H1 (cell line): ENCODE data around the gene UGT2A2. TPM values are rescaled to one million over a fixed set of nuclear protein-coding genes. Genes with fewer than 3 reads are reported as not detected.
A peak's percentile ranks its signal among the peaks of the same experiment; 100 is the strongest.

Experiments used
- CTCF ChIA-PET: fragments of 300-600 bp; sonication (Branson Sonifier 250); formaldehyde crosslinking; loops from one replicate; lab custom pipeline; 2021; ENCODE audit not compliant: partially characterized antibody; lab: Charles Lee
- POLR2A ChIA-PET: fragments of 300-600 bp; sonication (Branson Sonifier 250); formaldehyde crosslinking; loops from one replicate; lab custom pipeline; 2021; ENCODE audit warnings: inconsistent platforms; ENCODE audit not compliant: partially characterized antibody; lab: Charles Lee
- DNase-seq, 2 experiments: peaks; one replicate each; pipeline versions ENCODE4 v3.0.0 to v3.0.0-alpha.2; 2010 to 2022; ENCODE audit warnings: low spot score in 2 of 2, low read depth in 1 of 2, mixed read lengths in 1 of 2
- FAIRE-seq: peaks from 2 replicates; lab custom pipeline; 2011; peaks lifted over from hg19 to GRCh38; lab: Jason Lieb, UNC
- H2AFZ ChIP-seq: 2 replicates; pipeline ENCODE4 v1.8.1; 2012; ENCODE audit warnings: low read length, inconsistent platforms
- H2AK5ac ChIP-seq: 2 replicates; pipeline ENCODE4 v1.6.1; 2013; ENCODE audit warnings: low read depth, low read length
- H2BK120ac ChIP-seq: replicated peaks from 2 replicates; pipeline ENCODE3; 2013; ENCODE audit warnings: low read depth, low read length, inconsistent platforms
- H2BK12ac ChIP-seq: 2 replicates; pipeline ENCODE4 v1.6.1; 2013; ENCODE audit warnings: low read depth, low read length
- H2BK15ac ChIP-seq: 2 replicates; pipeline ENCODE4 v1.6.1; 2013; ENCODE audit warnings: low read length
- H2BK20ac ChIP-seq: 2 replicates; pipeline ENCODE4 v1.6.1; 2013; ENCODE audit warnings: low read length
- H2BK5ac ChIP-seq: 2 replicates; pipeline ENCODE4 v1.6.1; 2013; ENCODE audit warnings: low read depth, low read length
- H3K14ac ChIP-seq: 2 replicates; pipeline ENCODE4 v1.6.1; 2013; ENCODE audit warnings: inconsistent platforms; ENCODE audit not compliant: insufficient read length
- H3K18ac ChIP-seq: 2 replicates; pipeline ENCODE4 v1.6.1; 2013; ENCODE audit warnings: low read length; ENCODE audit errors: extremely low read depth
- H3K23ac ChIP-seq: 2 replicates; pipeline ENCODE4 v1.6.1; 2013; ENCODE audit warnings: inconsistent platforms; ENCODE audit not compliant: insufficient read length
- H3K23me2 ChIP-seq: 2 replicates; pipeline ENCODE4 v1.6.1; 2013; ENCODE audit warnings: low read depth, low read length
- H3K27ac ChIP-seq: 2 replicates; pipeline ENCODE4 v1.6.1; 2011; ENCODE audit warnings: low read depth, low read length, inconsistent platforms
- H3K27me3 ChIP-seq, 4 experiments: replicated peaks in 1 of 4; 1 replicate in 1 of 4; 2 replicates in 3 of 4; pipeline versions ENCODE4 v1.6.1 to v1.8.1; 2011 to 2013; ENCODE audit warnings: low read length in 3 of 4, mild to moderate bottlenecking in 3 of 4, inconsistent platforms in 2 of 4, mixed read lengths in 2 of 4, moderate library complexity in 1 of 4; ENCODE audit not compliant: control insufficient read depth in 3 of 4, insufficient read depth in 3 of 4; ENCODE audit errors: extremely low read depth in 1 of 4
- H3K36me3 ChIP-seq, 4 experiments: 2 replicates each; pipeline versions ENCODE4 v1.6.1 to v1.8.1; 2011 to 2013; ENCODE audit warnings: mild to moderate bottlenecking in 4 of 4, low read length in 3 of 4, moderate library complexity in 2 of 4, control low read depth in 1 of 4, inconsistent platforms in 1 of 4; ENCODE audit not compliant: insufficient read depth in 4 of 4, control insufficient read depth in 2 of 4
- H3K4ac ChIP-seq: replicated peaks from 2 replicates; pipeline ENCODE3; 2013; ENCODE audit warnings: low read length, low read depth, mixed read lengths, inconsistent platforms; ENCODE audit not compliant: insufficient read length
- H3K4me1 ChIP-seq, 4 experiments: replicated peaks in 1 of 4; 1 replicate in 1 of 4; 2 replicates in 3 of 4; pipeline versions ENCODE4 v1.6.1 to v1.8.1; 2011 to 2013; ENCODE audit warnings: low read length in 3 of 4, inconsistent platforms in 2 of 4, mixed read lengths in 1 of 4; ENCODE audit not compliant: insufficient read depth in 4 of 4, control insufficient read depth in 3 of 4
- H3K4me2 ChIP-seq, 2 experiments: 2 replicates each; pipeline versions ENCODE4 v1.6.1 to v1.8.1; 2011 to 2013; ENCODE audit warnings: low read depth in 2 of 2, low read length in 2 of 2, control low read depth in 1 of 2, inconsistent platforms in 1 of 2, mild to moderate bottlenecking in 1 of 2; ENCODE audit not compliant: insufficient read depth in 1 of 2
- H3K4me3 ChIP-seq, 4 experiments: fragments of 200-600, 300-600 bp in 1 of 4; sonication (generic), shearing (Covaris generic), sonication (Bioruptor Twin) in 1 of 4; 2 replicates each; pipeline versions ENCODE4 v1.5.1 to v1.8.1; 2011 to 2016; ENCODE audit warnings: low read length in 4 of 4, low read depth in 3 of 4, control low read depth in 2 of 4, inconsistent platforms in 2 of 4, mild to moderate bottlenecking in 2 of 4, mixed read lengths in 1 of 4, moderate library complexity in 1 of 4; ENCODE audit not compliant: insufficient read depth in 2 of 4; ENCODE audit errors: extremely low read depth in 1 of 4
- H3K56ac ChIP-seq: replicated peaks from 2 replicates; pipeline ENCODE3; 2013; ENCODE audit warnings: low read depth, mild to moderate bottlenecking, mixed read lengths, low read length, inconsistent platforms; ENCODE audit not compliant: insufficient read length
- H3K79me1 ChIP-seq: 2 replicates; pipeline ENCODE4 v1.6.1; 2013; ENCODE audit warnings: low read depth, low read length, control low read depth
- H3K79me2 ChIP-seq, 2 experiments: 2 replicates each; pipeline versions ENCODE4 v1.6.1 to v1.8.1; 2012 to 2013; ENCODE audit warnings: low read length in 2 of 2, mild to moderate bottlenecking in 2 of 2, inconsistent platforms in 1 of 2; ENCODE audit not compliant: insufficient read depth in 2 of 2, control insufficient read depth in 1 of 2
- H3K9ac ChIP-seq, 4 experiments: replicated peaks in 1 of 4; 1 replicate in 1 of 4; 2 replicates in 3 of 4; pipeline versions ENCODE4 v1.6.1 to v1.8.1; 2011 to 2013; ENCODE audit warnings: low read depth in 3 of 4, low read length in 3 of 4, control low read depth in 2 of 4, mild to moderate bottlenecking in 2 of 4, moderate library complexity in 2 of 4, inconsistent platforms in 1 of 4; ENCODE audit errors: extremely low read depth in 1 of 4
- H3K9me3 ChIP-seq, 2 experiments: 2 replicates each; pipeline versions ENCODE4 v1.6.1 to v1.8.1; 2012 to 2013; ENCODE audit warnings: mild to moderate bottlenecking in 2 of 2, moderate library complexity in 2 of 2, control low read depth in 1 of 2, inconsistent platforms in 1 of 2, low read depth in 1 of 2, low read length in 1 of 2, mixed read lengths in 1 of 2; ENCODE audit not compliant: insufficient read depth in 2 of 2
- H4K20me1 ChIP-seq, 2 experiments: replicated peaks in 1 of 2; 2 replicates each; pipeline versions ENCODE3 to v1.8.1; 2011 to 2013; ENCODE audit warnings: inconsistent platforms in 2 of 2, low read length in 2 of 2, mild to moderate bottlenecking in 1 of 2; ENCODE audit not compliant: insufficient read depth in 2 of 2, control insufficient read depth in 1 of 2
- H4K5ac ChIP-seq: 2 replicates; pipeline ENCODE4 v1.6.1; 2013; ENCODE audit warnings: low read length, low read depth, mixed read lengths, inconsistent platforms; ENCODE audit not compliant: insufficient read length
- H4K8ac ChIP-seq: 2 replicates; pipeline ENCODE4 v1.8.0; 2013; ENCODE audit warnings: mild to moderate bottlenecking, moderate library complexity, low read length, inconsistent platforms; ENCODE audit not compliant: insufficient read depth; ENCODE audit errors: extremely low read depth
- H4K91ac ChIP-seq: replicated peaks from 2 replicates; pipeline ENCODE3; 2013; ENCODE audit warnings: low read length, mixed read lengths, inconsistent platforms; ENCODE audit not compliant: insufficient read length
- KDM1A ChIP-seq: fragments of 200-600, 300-600 bp; sonication (generic); IDR thresholded peaks from 2 replicates; pipeline ENCODE4 v1.7.1; 2016; ENCODE audit warnings: mild to moderate bottlenecking, low read length, borderline replicate concordance
- WGBS, 2 experiments: shearing (Covaris generic) in 1 of 2; methylation state at CpG; one replicate each; pipeline versions ENCODE4 v1.1.6 to v1.1.7; 2013 to 2015; ENCODE audit warnings: low lambda C conversion rate in 2 of 2, mixed read lengths in 2 of 2, inconsistent platforms in 1 of 2, low coverage in 1 of 2, missing lambda C conversion rate in 1 of 2; ENCODE audit not compliant: insufficient replicate concordance in 2 of 2, insufficient coverage in 1 of 2, insufficient read length in 1 of 2; ENCODE audit errors: extremely low coverage in 1 of 2, missing lambda C conversion rate in 1 of 2; 5-methylcytosine and 5-hydroxymethylcytosine counted together
- polyA plus RNA-seq, 7 experiments: library from polyadenylated mRNA; depleted of rRNA in 3 of 7; stranded (reverse) in 5 of 7; unstranded in 2 of 7; fragments of >200 nt in 5 of 7; fragments of 200-250 nt in 2 of 7; gene quantifications; 1 replicate in 5 of 7; 2 replicates in 1 of 7; 4 replicates in 1 of 7; pipeline versions ENCODE4 v1.2.1 to v1.2.3, GENCODE V29; 2011 to 2013; ENCODE audit warnings: missing spikeins in 2 of 7, mixed read lengths in 2 of 7
- total RNA-seq: library from RNA; stranded (reverse); fragmentation: NEBNext Ultra II Directional; extraction: Animal tissue kit (Norgen Biotek cat#: 25700); gene quantifications from 2 replicates; pipeline ENCODE4 v1.2.1, GENCODE V29; 2021
- TF ChIP-seq, protein P1 (sequence below): IDR thresholded peaks from 2 replicates; pipeline ENCODE4 v1.6.1; 2012; ENCODE audit warnings: inconsistent platforms

UGT2A2 gene
- total and polyA plus RNA-seq, 2 of the 8 experiments (the other 6 are each of a cell fraction or from before 2014, with no cell fraction given), result not detected

DNA sequence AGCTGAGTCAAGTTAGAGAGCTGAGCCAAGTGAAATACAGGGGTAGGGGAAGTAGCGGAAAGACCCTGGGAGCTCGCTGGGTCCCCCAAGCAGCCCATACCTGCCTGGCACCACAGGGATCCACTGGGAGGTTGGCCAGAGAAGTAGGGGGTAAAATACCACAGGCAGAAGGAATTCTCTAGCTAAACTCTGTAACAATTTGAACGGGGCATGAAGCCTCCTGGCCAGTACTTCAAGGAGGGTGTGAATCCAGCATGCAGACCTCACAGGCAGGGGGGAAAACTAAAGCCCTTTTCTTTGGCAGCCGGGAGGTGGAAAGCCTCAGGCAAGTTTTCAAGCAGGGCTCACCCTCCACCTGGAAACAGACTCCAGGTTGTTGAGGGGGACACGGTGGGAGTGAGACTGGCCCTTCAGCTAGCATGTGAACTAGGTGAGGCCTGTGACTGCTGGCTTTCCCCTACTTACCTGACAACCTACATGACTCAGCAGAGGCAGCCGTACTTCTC is 17.3 kb upstream of the UGT2A2 start:
- no peak for FAIRE-seq
- H3K14ac ChIP-seq, result no peak overlapping the region
- H3K9me3 ChIP-seq, result peaks cover 5% of the 10 kb centered on the region in 2 experiments; a peak in 2 of 4 replicates
- no peak overlapping the region for H4K5ac ChIP-seq
- H4K20me1 ChIP-seq, result no peaks in the 10 kb centered on the region
- no peaks in the 10 kb centered on the region for H3K4me1 ChIP-seq
- no peak for DNase-seq
- no peak overlapping the region for H3K4me3 ChIP-seq
- no peak overlapping the region for H3K9ac ChIP-seq
- no peak overlapping the region for H3K27ac ChIP-seq
- H3K56ac ChIP-seq, result no peak overlapping the region
- 93% methylated on average over 6 of the region's 6 CpGs; no CpG with 5 or more reads in 1 of the 2 experiments for WGBS, 2 experiments
- no peak overlapping the region for H2AFZ ChIP-seq
- TF ChIP-seq, protein P1, sequence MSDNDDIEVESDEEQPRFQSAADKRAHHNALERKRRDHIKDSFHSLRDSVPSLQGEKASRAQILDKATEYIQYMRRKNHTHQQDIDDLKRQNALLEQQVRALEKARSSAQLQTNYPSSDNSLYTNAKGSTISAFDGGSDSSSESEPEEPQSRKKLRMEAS, result 0 out of 2 replicates have a peak, but pooled peaks have one; percentile 12
- no peak for TF ChIP-seq KDM1A
- no peak overlapping the region for H2BK5ac ChIP-seq
- peaks cover 0 to 1% (median 0%) of the 10 kb centered on the region in 4 experiments; a peak in 1 of 7 replicates for H3K27me3 ChIP-seq
- no peak overlapping the region for H3K18ac ChIP-seq
- ChIA-PET POLR2A (no interaction called here), CTCF (interaction anchor here (0.6 to 1.4 kb wide), 4 partner anchors 18 to 527 kb away, joined by 3 to 4 read pairs (median 4); no protein-coding TSS in a partner anchor)
- no peaks in the 10 kb centered on the region for H3K79me1 ChIP-seq
- no peak overlapping the region for H3K4me2 ChIP-seq
- no peak overlapping the region for H2BK12ac ChIP-seq
- H3K79me2 ChIP-seq, result no peaks in the 10 kb centered on the region
- H4K91ac ChIP-seq, result no peak overlapping the region
- H4K8ac ChIP-seq, result no peak overlapping the region
- H2BK120ac ChIP-seq, result no peak overlapping the region
- H3K36me3 ChIP-seq, result no peaks in the 10 kb centered on the region
- no peak overlapping the region for H3K23ac ChIP-seq
- no peak overlapping the region for H2BK20ac ChIP-seq
- no peak overlapping the region for H2AK5ac ChIP-seq
- no peak overlapping the region for H2BK15ac ChIP-seq
- H3K4ac ChIP-seq, result no peak overlapping the region
- H3K23me2 ChIP-seq, result no peaks in the 10 kb centered on the region
